Omental fat pad (tissue), 4 donors: ENCODE data around the gene SEC14L5. TPM values are rescaled to one million over a fixed set of nuclear protein-coding genes. Genes with fewer than 3 reads are reported as not detected.

Source experiments
- ATAC-seq: fragments of 150-250 bp; one replicate; pipeline ENCODE4 v1.9.1; 2016; ENCODE audit warnings: mild to moderate bottlenecking, moderate library complexity; ENCODE audit not compliant: low FRiP score
- DNase-seq: peaks from one replicate; pipeline ENCODE4 v3.0.0-alpha.2; 2019; ENCODE audit warnings: low spot score
- total RNA-seq, 4 donors: library from RNA; depleted of rRNA; stranded (reverse); fragments of >200 nt; gene quantifications; one replicate each; pipeline ENCODE4 v1.1.0, GENCODE V29; 2016
- TF ChIP-seq, protein P1 (sequence below), 3 donors: fragments of 450-650 bp; IDR thresholded peaks; one replicate each; pipeline ENCODE4 v1.5.1; 2016 to 2017; ENCODE audit warnings: antibody characterized with exemption in 3 of 3, mild to moderate bottlenecking in 3 of 3, moderate library complexity in 2 of 3

The SEC14L5 gene
- total RNA-seq, 4 donors from 2014 or later = 0.12 to 1.3 (median 0.45) TPM

DNA sequence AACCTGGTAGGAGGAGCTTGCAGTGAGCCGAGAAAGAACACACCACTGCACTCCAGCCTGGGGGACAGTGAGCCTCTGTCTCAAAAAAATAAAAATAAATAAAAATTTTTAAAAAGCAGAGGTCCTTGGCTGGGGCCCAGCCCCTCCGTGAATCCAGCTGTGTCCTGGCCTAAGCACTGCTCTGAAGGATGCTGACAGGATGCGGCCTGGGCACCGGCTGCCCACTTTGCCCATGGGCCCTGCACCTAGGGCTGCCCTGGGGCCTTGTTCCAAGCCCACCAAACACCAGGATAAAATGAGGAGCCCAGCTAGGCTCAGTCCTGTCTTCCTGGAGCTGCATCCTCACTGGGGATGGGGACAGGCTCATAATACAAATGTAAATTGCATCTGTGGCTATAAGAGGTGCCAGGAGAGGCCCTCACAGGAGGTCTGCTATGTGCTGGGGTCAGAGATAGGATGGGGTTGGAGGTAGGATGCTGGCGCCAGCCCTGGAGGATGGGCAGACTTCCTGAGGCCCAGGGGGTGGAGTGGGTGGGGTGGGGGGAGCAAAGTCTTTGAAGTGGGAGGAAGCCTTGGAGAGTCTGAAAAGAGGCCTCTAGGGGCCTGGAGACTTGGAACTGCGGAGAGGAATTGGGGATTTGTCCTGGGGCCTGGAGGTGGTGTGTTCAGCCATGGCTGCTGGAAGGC, 101.4 kb downstream of the SEC14L5 start:
- ATAC-seq (no peak), DNase-seq (no peak)
- TF ChIP-seq, protein P1, sequence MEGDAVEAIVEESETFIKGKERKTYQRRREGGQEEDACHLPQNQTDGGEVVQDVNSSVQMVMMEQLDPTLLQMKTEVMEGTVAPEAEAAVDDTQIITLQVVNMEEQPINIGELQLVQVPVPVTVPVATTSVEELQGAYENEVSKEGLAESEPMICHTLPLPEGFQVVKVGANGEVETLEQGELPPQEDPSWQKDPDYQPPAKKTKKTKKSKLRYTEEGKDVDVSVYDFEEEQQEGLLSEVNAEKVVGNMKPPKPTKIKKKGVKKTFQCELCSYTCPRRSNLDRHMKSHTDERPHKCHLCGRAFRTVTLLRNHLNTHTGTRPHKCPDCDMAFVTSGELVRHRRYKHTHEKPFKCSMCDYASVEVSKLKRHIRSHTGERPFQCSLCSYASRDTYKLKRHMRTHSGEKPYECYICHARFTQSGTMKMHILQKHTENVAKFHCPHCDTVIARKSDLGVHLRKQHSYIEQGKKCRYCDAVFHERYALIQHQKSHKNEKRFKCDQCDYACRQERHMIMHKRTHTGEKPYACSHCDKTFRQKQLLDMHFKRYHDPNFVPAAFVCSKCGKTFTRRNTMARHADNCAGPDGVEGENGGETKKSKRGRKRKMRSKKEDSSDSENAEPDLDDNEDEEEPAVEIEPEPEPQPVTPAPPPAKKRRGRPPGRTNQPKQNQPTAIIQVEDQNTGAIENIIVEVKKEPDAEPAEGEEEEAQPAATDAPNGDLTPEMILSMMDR (IDR thresholded peaks at IDR 0.05) = no peak

DNA sequence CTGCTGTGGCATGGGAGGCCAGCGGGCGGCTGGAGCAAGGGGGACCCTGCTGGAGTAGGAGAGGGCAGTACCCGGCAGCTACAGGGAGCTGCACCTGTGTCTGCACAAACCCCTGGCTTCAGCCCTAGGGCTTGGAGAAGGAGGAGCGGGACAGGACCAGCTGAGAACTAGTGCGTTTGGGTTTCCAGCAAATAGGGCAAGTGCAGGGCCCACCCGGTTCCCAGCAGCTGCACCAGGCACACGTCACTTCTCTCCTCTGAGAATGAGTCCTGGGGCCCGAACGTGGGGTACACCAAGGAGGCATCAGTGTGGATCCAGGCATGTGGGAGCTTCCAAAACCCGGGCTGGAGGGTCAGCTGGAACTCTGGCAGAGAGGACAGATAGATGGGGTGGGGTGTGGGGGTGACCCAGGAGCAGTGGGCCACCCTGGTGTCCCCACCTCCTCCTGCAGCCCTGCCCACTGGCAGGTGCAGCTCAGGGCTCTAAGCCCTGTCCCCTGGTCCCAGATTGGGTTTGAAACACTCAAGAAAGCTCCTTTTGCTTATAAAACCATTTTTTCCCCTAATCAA, 102.0 kb downstream of the SEC14L5 start:
- DNase-seq = no peak
- TF ChIP-seq, protein P1 (IDR thresholded peaks at IDR 0.05) = no peak

DNA sequence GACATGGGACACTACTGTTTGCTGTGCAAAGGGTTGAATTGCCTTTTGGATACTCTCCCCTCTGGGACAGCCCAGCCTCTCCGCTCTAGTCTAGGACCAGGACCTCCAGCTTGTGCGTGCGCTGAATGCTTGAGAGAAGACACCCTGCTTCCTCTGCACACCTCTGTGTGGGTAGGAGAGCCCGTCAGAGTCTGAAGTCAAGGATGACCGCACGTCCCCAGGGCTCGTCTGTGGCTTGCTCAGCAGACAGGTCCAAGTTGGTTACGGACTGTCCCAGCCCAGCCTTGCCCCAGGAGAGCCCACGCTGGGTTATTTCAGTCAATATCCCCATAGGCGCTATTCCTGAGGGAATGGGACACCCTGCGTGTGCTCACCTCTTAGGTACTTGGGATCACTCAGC, 103.9 kb downstream of the SEC14L5 start:
- DNase-seq (no peak), ATAC-seq (no peak)
- TF ChIP-seq, protein P1 (IDR thresholded peaks at IDR 0.05) = no peak

More for the DNA sequence above, 102.0 kb downstream of the SEC14L5 start:
- ATAC-seq = no peak

DNA sequence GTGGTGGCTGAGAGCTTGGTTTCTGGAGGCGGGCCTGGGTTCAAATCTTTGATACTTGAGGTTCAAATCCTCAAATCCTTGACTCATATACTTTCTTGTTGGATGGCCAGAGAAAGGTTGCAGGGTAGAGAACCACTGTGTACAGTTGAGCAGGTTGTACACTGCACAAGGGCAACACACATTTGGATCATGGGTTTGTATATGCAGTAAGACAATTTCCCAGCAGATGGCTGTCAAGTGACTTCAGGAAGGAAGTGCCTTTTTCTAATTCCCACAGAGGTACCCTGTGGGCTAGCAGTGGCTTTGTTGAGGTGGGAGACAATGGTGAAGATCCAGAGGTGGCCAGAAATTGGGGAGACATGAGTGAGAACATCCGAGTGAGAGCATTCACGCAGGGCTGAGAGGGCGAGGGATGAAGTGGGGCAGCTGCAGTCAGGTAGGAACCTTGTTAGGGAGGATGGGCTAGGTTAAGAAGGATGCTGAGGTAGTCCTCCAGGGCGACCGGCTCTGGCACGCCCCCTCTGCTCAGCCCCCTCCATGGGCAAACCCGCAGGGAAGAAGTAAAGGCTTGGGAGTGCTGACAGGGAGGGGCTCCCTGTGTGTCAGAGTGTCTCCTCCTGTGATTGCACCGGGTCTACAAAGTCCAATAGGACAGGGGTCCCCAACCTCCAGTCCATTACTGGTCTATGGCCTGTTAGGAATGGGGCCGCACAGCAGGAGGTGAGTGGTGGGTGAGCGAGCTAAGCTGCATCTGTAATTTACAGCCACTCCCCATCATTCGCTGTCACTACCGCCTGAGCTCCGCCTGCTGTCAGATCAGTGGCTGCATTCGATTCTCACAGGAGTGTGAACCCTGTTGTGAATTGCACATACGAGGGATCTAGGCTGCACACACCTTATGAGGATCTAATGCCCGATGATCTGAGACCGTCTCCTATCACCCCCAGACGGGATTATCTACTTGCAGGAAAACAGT, 104.9 kb downstream of the SEC14L5 start:
- DNase-seq = no peak

DNA sequence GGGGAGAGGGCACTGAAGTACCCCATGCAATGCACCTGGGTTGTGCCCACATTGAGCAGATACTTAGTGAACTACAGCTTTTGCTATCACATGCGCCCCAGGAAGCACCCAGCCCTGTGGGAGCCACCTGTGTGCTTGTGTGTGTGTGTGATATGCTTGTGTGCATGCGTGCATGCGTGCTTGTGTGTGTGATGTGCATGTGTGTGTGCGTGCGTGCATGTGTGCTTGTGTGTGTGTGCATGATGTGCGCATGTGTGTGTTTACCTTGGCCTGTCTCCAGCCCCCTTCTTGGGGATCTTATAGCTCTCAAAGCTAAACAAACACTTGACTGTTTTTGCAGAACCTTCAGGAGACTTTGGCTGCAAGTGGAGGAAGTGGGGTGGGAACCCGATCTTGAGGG, 106.8 kb downstream of the SEC14L5 start:
- DNase-seq (no peak), ATAC-seq (no peak)
- TF ChIP-seq, protein P1 (IDR thresholded peaks at IDR 0.05) = no peak

More for the DNA sequence above, 104.9 kb downstream of the SEC14L5 start:
- TF ChIP-seq, protein P1 (IDR thresholded peaks at IDR 0.05) = no peak
- no peak for ATAC-seq

DNA sequence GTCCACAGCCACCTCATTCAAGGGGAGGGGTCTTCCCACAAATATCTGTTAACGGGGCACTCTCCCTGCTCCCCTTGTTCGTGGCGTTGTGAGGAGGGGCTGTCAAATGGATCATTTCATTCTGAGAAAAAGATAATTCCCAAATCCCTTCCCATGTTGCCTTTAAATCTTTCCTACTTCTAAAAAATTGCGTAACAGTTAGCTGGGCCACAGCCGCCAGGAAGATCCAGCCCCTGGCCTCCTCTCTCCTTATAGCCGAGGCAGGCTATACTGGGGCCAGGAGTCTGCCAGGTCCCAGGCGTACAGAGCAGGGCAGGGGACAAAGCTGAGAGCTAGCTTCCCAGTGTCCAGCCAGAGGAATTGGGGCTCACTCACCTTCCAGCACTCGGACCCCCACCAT, 107.2 kb downstream of the SEC14L5 start:
- DNase-seq = no peak
- TF ChIP-seq, protein P1 (IDR thresholded peaks at IDR 0.05) = no peak
- ATAC-seq = no peak
